Measurements from ENCODE around the gene FANCC.

The FANCC gene

DNA sequence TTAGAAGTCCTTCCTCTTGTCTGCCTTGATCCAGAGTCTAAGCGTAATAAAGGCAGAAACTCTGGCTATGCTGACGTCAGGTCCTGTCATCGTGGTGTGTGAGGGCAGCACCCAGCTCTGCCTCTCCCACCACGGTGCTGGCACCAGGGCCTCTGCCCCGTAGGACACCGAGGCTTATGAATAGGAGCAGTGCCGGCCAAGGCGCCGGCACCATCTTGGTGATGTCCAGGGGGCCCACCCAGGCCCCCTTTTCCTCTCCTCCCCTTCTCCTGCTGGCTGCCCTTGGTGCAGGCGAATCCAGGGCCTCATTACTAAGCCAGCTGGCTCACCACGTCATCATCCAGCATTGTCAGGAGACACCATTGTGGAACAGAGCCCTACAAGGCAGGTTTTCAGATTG, 252.3 kb downstream of the FANCC start:
- in situ Hi-C loops (cut with HindIII; ENCODE audit: low sequenced_read_pairs): no loop called here

DNA sequence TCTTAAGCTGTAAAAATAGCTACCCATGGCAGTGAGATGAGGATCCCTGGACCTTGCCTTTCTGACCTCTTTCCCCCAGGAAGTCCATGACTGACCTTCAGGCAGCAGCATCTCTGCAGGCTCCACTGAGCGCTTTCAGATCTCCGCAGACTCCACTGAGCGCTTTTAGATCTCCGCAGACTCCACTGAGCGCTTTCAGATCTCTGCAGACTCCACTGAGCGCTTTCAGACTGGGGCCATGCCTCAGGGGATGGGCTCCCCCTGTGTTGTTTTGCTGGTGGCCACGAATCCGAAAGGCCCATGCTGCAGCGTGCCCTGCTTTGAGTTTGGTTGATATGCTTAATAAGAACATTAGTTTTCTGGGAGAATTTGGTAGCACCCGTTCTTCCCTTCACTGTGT, 254.2 kb downstream of the FANCC start:
- no peak for DNase-seq (ENCODE audit: low read depth, low spot score)
- in situ Hi-C loops (cut with HindIII; ENCODE audit: low sequenced_read_pairs): no loop called here
- TF ChIP-seq, protein P1, sequence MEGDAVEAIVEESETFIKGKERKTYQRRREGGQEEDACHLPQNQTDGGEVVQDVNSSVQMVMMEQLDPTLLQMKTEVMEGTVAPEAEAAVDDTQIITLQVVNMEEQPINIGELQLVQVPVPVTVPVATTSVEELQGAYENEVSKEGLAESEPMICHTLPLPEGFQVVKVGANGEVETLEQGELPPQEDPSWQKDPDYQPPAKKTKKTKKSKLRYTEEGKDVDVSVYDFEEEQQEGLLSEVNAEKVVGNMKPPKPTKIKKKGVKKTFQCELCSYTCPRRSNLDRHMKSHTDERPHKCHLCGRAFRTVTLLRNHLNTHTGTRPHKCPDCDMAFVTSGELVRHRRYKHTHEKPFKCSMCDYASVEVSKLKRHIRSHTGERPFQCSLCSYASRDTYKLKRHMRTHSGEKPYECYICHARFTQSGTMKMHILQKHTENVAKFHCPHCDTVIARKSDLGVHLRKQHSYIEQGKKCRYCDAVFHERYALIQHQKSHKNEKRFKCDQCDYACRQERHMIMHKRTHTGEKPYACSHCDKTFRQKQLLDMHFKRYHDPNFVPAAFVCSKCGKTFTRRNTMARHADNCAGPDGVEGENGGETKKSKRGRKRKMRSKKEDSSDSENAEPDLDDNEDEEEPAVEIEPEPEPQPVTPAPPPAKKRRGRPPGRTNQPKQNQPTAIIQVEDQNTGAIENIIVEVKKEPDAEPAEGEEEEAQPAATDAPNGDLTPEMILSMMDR (IDR thresholded peaks at IDR 0.05; ENCODE audit: low read depth, low read length): no peak
- no peak overlapping the region for H3K4me3 ChIP-seq (ENCODE audit: low read depth, low read length)

More for the DNA sequence above, 252.3 kb downstream of the FANCC start:
- no peak for DNase-seq (ENCODE audit: low read depth, low spot score)
- TF ChIP-seq, protein P1 (IDR thresholded peaks at IDR 0.05; ENCODE audit: low read depth, low read length): no peak
- no peak overlapping the region for H3K4me3 ChIP-seq (ENCODE audit: low read depth, low read length)

DNA sequence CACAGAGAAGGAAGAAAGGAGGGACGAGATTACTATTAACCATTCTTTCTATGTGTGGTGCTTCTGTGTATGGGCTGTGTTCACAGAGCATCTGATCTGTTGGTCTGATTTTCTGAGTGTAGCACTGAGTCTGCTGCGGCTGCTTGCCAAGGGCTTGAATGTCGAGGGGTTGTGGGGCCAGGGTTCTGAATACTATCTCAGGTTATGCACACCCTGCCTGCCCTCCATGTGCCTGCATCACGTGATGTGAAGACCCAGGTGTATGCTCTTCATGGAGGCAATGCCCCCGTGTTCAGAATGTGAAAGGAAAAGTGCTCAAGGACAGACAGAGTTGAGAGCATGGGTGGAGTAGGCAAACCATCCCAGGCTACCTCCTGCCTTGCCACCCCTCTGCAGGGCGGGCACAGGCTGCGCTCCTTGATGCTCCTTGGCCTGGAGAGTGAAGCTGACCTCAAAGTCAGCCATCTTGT, 254.9 kb downstream of the FANCC start:
- in situ Hi-C loops (cut with HindIII; ENCODE audit: low sequenced_read_pairs): no loop called here
- TF ChIP-seq, protein P1 (IDR thresholded peaks at IDR 0.05; ENCODE audit: low read depth, low read length): no peak
- no peak overlapping the region for H3K4me3 ChIP-seq (ENCODE audit: low read depth, low read length)
- DNase-seq (ENCODE audit: low read depth, low spot score): no peak

DNA sequence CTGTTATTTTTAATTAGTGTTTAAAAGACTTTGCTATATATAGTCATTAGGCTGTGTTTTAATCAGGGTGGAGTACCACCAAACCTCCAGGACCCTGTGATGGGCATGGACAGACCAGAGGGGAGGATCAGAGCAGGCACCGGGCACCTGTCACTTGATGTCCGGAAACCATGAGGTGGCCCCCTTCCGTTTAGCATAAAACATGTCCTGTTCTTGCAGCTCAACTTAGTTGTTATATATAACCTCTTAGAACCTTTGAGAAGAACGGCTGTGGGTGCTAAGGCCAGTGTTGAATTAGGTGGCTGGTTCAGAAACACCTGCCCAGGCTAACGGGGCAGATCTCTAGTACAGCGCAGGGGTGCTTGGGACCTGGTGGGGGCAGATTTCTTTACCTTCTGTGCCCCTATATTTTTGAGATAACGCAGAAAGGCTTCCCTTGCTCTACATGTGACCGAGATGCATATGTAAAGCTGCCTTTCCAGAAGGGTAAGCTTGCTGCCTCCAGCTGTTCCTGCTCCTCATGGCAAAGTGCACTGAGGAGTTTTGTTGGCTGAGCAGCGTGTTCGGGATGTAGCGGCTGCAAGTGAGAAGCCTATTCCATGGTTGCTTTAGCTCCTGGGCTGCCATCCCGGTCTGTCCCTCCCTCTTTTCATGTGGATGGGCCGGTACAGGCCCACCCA, 255.5 kb downstream of the FANCC start:
- TF ChIP-seq, protein P1 (IDR thresholded peaks at IDR 0.05; ENCODE audit: low read depth, low read length): no peak
- DNase-seq (ENCODE audit: low read depth, low spot score): no peak
- no peak overlapping the region for H3K4me3 ChIP-seq (ENCODE audit: low read depth, low read length)
- in situ Hi-C loops (cut with HindIII; ENCODE audit: low sequenced_read_pairs): no loop called here

DNA sequence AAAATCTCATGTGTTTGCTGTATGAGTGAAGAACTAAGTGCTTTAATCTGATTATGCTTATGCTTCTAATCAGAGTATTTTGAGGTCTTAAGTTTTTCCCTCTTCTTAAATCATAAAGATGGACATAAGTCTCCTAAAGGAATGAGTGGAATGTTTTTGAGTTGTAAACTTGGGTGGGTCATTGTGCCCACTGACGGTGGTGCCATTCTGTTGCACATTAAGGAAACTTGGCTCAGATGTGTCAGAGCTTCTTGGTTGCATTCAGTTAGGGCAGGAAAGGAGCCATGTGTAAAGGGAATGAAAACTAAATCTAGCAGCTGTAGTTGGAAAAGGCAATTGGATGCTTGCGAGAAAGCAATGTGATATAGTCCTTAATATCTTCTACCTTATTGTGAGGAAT, 256.6 kb downstream of the FANCC start:
- no peak overlapping the region for H3K4me3 ChIP-seq (ENCODE audit: low read depth, low read length)
- DNase-seq (ENCODE audit: low read depth, low spot score): no peak
- in situ Hi-C loops (cut with HindIII; ENCODE audit: low sequenced_read_pairs): no loop called here
- TF ChIP-seq, protein P1 (IDR thresholded peaks at IDR 0.05; ENCODE audit: low read depth, low read length): no peak

DNA sequence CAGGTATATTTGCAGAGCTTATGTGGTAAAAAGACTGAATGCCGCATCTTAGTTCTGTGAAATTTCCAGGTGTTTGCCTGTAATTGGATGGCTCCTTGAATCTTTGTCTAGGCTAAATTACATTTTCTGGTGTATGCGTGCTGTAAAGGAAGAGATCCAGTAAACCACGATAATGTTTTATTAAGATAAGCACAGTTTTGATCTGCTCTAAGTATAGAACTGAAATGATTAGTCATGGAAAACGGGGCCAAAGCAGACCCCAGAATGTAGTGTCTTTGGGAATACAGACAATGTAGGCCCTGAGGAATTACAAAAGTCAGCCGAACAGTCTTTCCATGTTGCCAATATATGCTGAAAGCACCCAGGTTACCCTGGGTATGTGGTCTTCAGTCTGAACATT, 257.3 kb downstream of the FANCC start:
- in situ Hi-C loops (cut with HindIII; ENCODE audit: low sequenced_read_pairs): no loop called here
- TF ChIP-seq, protein P1 (IDR thresholded peaks at IDR 0.05; ENCODE audit: low read depth, low read length): no peak
- no peak for DNase-seq (ENCODE audit: low read depth, low spot score)
- no peak overlapping the region for H3K4me3 ChIP-seq (ENCODE audit: low read depth, low read length)

Data from astrocyte of the spinal cord (primary cell).